NCI-H1417 (cell line): Measurements from ENCODE around the gene LENG1.

ENCODE experiments used
- DNase-seq, 3 experiments: peaks; one replicate each; lab custom pipeline; 2025; lab: John Stamatoyannopoulos, UW

LENG1 gene

GRCh38 chr19:54141356-54141755 lies 18.2 kb downstream of the LENG1 start:
- no peak for DNase-seq

- DNase-seq: peak in 1 of 3 experiments; percentile 24
These were observed 20.8 kb downstream of the LENG1 start for GRCh38 chr19:54138489-54139256.

GRCh38 chr19:54137699-54138488 lies 21.6 kb downstream of the LENG1 start, which contains the start of gene CNOT3:
CNOT3 (plus strand) TSS chr19:54137762; CDS start chr19:54142979, 5,217 bp downstream.
- peak in 2 of 3 experiments; percentile 39 to 44 for DNase-seq

- DNase-seq: peak; percentile 99 to 100 (median 100)
These were observed 22.4 kb downstream of the LENG1 start for GRCh38 chr19:54136864-54137698.

DNA sequence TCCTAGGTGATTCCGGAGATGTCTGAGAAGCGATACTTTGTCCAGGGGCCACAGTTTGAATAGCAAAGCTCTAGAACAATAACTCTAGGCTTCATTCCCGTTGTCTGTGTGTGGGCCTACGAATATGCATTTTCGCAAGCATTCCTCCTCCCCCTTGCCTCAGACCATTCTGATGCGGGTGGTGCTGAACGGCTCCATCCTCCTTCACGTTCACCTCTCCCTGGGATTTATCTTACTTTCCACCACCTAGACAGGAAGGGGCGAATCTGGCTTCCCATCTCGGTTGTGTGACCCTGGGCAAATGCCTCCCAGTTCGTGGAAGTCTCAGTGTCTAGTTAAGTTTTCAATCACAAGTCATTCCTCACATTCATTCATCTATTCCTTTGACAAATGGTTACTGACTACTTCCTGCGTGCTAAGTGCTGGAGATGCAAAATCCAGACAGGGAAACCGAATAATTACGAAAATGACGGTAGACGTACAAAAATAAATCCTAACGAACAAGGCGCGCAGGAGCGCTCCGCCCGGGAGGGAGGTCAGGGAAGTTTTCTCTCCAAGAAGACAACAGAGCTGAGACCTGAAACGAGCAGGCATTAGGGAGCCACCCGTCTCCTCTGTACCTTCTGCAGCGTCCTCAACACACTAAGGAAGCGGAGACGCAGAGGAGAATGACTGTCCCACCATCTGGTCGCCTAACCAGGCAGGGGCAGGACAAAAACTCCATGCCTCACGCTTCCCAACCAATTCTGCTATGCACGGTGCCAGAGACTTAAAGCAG lies 23.2 kb downstream of the LENG1 start:
- DNase-seq: peak in 1 of 3 experiments; percentile 74

DNA sequence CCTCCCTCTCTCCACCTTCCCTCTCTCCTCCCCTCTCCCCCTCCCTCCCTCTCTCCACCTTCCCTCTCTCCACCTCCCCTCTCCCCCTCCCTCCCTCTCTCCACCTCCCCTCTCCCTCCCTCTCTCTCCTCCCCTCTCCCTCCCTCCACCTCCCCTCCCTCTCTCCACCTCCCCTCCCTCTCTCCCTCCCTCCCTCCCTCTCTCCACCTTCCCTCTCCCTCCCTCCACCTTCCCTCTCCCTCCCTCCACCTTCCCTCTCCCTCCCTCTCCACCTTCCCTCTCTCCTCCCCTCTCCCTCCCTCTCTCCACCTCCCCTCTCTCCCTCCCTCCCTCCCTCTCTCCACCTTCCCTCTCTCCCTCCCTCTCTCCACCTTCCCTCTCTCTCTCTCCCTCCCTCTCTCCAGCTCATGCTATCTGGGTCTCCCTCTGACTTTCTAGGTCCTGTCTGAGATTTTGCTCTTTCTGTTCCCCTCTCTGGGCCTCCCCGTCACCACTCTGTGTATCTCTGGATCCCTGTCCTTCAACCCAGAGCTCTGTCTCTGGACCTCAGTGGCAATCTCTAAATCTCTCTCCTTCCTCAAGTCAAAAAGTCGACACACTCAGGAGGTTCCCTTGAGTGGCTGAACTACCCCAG lies 25.4 kb downstream of the LENG1 start:
- DNase-seq: no peak

DNA sequence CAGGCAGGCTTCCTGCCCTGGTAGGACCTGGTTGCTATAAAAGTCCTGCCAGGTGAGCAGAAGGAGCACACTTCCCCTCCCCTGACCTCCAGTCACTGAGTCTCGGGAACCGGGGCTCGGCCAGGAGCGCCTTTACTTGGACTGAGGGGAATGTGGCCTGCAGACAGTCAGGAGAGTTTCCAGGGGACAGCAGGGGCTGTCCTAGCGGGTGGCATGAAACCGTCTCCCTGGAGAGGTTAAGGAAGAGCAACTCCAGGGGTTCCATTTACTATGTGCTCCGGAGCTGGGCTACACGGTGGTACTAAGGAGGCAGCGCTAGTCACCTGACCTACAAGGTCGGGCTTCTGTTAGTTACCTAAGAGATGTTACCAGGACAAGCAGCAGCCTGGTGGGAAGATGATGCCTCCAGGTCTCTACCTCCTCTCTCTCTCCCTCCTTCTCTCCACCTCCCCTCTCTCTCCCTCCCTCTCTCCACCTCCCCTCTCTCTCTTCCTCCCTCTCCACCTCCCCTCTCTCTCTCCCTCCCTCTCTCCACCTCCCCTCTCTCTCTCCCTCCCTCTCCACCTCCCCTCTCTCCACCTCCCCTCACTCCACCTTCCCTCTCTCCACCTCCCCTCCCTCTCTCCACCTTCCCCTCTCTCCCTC lies 26.1 kb downstream of the LENG1 start:
- DNase-seq: peak in 2 of 3 experiments; percentile 80 to 87

DNA sequence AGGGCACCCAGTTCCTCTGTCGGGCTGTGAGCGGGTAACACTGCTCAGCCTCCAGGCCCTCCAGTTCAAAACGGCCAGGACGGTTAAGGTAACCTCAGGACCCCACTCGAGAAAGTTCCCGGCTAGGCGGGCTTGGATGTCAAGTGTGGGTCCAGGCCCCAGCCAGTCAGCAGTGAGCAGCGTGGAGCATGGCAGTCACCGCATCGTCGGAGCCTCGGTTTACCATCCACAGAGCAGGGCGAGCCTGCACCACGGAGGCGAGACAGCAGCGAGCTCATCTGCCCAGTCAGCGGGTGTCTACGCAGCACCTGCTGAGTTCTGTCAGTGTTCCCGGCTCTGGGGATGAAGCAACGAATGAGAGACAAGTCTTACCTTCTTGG lies 29.9 kb downstream of the LENG1 start:
- no peak for DNase-seq

- DNase-seq: no peak
These were observed 30.5 kb downstream of the LENG1 start for GRCh38 chr19:54128796-54129616.

DNA sequence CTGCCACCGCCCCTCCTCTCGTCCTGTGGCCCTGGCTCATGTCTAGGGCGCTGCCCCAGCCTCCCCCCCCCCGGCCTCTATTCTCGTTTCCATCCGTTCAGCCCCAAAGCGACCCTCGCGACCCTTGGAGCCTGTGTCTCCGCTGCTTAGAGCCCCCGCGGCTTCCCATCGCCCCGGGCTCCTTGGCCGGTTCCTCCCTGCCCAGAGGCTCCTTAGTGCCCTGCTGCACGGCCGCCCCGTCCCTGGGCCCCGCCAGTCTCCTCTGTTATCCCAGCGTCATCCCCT lies 31.1 kb downstream of the LENG1 start:
- no peak for DNase-seq

DNA sequence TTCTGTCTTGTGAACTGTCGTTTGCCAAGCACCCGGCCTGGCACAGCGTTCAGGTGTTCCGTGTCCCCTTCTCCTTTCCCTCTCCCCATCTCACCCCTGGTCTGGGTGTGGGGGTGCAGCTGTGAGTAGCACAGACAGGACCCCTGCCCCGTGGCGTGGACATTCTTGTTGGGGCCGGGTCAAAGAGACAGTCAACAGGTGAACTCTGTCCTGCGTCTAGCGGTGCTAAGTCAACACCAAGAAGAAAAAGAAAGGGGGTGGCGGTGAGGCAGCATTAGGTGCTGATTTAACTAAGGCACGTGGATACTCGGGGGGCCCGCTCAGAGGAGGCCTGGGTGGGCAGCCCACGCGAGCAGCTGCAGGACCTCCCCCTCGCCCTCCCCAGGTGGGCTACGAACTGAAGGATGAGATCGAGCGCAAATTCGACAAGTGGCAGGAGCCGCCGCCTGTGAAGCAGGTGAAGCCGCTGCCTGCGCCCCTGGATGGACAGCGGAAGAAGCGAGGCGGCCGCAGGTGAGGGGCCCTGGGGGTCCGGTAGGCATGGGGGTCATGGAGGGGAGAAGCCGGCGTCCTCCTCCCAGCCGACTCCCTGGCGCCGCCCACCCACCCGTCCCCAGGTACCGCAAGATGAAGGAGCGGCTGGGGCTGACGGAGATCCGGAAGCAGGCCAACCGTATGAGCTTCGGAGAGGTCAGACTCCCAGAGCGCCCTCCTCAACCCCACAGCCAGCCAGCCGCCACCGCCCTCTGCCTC lies 31.7 kb downstream of the LENG1 start:
- DNase-seq: no peak

DNA sequence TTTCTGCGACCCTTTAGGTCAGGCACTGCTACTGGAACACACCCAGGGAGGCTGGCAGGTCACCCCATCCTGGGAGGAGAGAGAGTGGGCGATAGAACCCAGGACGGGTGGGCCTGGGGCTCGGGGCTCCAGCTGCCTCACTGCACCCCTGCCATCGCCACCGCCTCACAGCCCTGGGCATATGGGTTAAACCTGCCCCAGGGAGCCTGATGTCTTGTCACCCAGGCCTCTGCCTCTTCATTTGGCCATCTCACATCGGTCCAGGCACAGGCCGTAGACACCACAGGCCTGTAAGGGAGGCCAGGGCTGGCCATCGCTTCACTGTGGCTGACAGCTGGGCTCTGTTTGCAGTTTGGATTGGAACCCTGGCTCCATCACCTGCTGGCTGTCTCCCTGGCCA lies 33.8 kb downstream of the LENG1 start:
- no peak for DNase-seq

GRCh38 chr19:54124393-54124792 lies 35.1 kb downstream of the LENG1 start:
- no peak for DNase-seq

DNA sequence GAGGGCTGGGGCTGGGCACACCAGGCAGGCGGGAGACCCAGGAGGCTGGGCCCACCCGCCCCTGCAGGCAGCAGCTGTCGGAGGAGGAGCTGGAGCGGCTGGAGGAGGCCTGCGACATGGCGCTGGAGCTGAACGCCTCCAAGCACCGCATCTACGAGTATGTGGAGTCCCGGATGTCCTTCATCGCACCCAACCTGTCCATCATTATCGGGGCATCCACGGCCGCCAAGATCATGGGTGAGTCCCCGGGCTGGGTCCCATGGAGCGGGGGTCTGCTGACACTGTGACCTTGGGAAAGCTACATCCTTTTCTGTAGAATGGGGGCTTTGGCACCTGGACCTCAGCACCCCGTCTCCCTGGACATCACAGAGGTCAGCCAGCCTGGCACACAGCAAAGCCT lies 35.8 kb downstream of the LENG1 start:
- no peak for DNase-seq

DNA sequence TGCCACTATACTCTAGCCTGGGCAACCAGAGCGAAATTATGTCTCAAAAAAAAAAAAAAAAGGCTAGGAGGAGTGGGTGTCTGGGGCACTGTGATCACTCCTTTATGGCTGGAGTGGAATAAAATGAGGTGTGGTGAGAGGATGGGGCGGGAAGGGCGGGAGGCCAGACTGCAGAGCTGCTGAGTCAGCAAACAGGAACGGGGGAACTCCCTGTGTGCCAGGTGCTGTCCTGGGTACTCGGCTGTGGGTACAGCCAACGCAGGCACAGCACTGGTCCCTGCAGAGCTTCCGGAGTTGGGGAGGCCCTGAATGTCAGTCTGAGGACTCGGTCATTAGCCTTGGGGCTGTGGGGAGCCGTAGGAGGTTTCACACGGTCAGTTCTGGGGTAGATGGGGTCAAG lies 38.3 kb downstream of the LENG1 start:
- no peak for DNase-seq

- peak; percentile 98 to 99 (median 98) for DNase-seq
These were observed 44.1 kb downstream of the LENG1 start, which contains the start of the genes PRPF31 and TFPT for GRCh38 chr19:54115109-54116063. PRPF31 (plus strand) TSS chr19:54115754; CDS start chr19:54118279, 2,525 bp downstream. TFPT (minus strand) TSS chr19:54115657; CDS start chr19:54115269, 388 bp downstream.

GRCh38 chr19:54114340-54115108 lies 45.0 kb downstream of the LENG1 start:
- DNase-seq: no peak
